ENCODE data around the gene SMIM41.
A peak's percentile ranks its signal among the peaks of the same experiment; 100 is the strongest.

- TF ChIP-seq POLR2A (IDR thresholded peaks at IDR 0.05), result no peak
- TF ChIP-seq POLR2AphosphoS5 (IDR thresholded peaks at IDR 0.05), result peak in 2 of 3 donors; percentile 61 to 71
These were observed at the start of gene SMIM41 for GRCh38 chr12:52079576-52080402.
